ENCODE results near the gene DNAH2.
A peak's percentile ranks its signal among the peaks of the same experiment; 100 is the strongest.

The DNAH2 gene

DNA sequence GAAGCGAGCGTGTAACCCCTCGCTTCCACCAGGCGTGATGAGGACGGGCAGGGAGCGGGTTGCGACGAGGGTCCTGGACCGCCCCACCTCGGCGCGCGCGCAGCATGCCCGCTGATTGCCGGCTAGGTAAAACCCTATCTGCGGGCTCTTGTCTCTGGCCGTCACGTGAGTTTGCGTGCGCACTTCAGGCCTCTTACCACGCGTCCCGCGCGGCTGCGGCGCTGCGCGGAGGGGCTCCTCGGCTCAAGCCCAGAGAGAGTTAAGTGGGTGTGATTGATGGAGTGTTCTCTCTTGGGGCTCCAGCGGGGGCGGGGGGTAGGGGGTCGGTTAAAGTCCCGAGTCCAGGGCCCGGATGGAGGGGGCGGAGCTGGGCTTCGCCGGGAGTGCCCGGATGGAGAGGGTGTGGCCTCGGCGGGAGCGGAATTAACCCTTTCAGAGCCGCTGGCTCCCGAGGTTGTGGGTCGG lies 124.4 kb downstream of the DNAH2 start (continued):
- TF ChIP-seq ZSCAN16 (tag by site-specific recombination; IDR thresholded peaks at IDR 0.05) (no peak), ZNF610 (tag by site-specific recombination; IDR thresholded peaks at IDR 0.05; ENCODE audit: borderline replicate concordance) (no peak), EGR2 (tag by site-specific recombination; IDR thresholded peaks at IDR 0.05; ENCODE audit: low read depth) (peak; percentile 26; the same call in 1 of the 2 replicates), ZNF184 (tag by site-specific recombination; IDR thresholded peaks at IDR 0.05) (peak; percentile 22; the same call in 1 of the 2 replicates), ZNF501 (tag by site-specific recombination; IDR thresholded peaks at IDR 0.05) (0 out of 2 replicates have a peak, but pooled peaks have one; percentile 8), ZNF600 (tag by site-specific recombination; IDR thresholded peaks at IDR 0.05) (0 out of 2 replicates have a peak, but pooled peaks have one; percentile 14), ZBTB7A (tag by site-specific recombination; IDR thresholded peaks at IDR 0.05; ENCODE audit: low read depth) (peak; percentile 67; the same call in 1 of the 2 replicates), ZNF596 (tag by site-specific recombination; IDR thresholded peaks at IDR 0.05) (no peak), ZNF146 (tag by site-specific recombination; IDR thresholded peaks at IDR 0.05) (peak; percentile 2; the same call in 1 of the 2 replicates), ZNF654 (tag by site-specific recombination; IDR thresholded peaks at IDR 0.05; ENCODE audit: low read depth) (no peak)
- TF ChIP-seq, protein P1, sequence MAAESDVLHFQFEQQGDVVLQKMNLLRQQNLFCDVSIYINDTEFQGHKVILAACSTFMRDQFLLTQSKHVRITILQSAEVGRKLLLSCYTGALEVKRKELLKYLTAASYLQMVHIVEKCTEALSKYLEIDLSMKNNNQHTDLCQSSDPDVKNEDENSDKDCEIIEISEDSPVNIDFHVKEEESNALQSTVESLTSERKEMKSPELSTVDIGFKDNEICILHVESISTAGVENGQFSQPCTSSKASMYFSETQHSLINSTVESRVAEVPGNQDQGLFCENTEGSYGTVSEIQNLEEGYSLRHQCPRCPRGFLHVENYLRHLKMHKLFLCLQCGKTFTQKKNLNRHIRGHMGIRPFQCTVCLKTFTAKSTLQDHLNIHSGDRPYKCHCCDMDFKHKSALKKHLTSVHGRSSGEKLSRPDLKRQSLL (tag by site-specific recombination; IDR thresholded peaks at IDR 0.05), result peak; percentile 11; the same call in 1 of the 2 replicates

DNA sequence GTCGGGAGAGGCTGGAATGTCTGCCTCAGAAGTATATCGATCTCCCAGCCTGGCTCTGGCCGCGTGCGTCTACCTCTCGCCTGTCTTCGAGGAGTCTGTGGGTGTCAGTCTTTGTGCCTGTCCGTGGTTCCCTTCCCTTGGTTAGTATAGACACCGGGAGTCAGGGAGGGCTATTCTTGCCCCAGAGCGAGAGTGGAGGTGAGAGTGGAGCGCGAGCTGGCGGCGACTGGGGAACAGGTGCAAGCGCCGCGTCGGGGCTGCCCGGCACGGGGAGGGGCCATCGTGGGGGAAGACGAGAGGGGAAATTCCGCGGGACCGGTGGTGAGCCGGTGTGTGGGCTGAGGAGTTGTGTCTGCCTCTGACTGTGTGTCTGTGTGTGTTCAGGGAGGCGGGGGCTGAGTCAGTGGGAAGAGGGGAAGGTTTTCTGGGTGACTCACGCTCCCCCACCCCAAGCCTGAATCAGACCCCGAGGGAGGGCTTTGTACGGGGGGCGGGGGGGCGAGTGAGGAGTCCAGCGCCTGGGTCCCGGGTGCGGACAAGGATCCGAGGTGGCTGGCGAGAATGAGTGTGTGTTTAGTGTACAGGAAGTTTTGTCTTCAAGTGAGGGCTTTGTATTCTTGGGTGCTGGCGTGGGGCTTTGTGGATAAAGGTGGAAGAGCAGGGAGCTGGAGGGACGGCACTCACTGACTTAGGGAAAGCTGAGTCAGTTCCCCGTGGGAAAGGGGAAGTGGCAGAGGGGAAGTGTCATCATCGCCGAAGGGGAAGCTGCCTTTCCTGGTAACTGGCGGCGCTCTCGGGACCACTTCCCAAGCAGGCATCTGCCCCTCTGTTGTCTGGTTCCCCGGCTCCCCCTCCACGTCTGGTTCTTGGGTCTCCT lies 125.1 kb downstream of the DNAH2 start:
- Histone ChIP-seq H3K27ac (ENCODE audit: extremely low read depth, low read depth, low read length) (peak overlapping the region; percentile 96), H3K9me3 (ENCODE audit: control insufficient read depth, insufficient read depth, low read depth, low read length) (no peaks in the 10 kb centered on the region), H3K4me3 (ENCODE audit: low read depth, low read length) (peak overlapping the region; percentile 70), H3K4me1 (ENCODE audit: control insufficient read depth, insufficient read depth, low read length) (peaks cover 24% of the 10 kb centered on the region), H3K36me3 (ENCODE audit: control insufficient read depth in 2 of 2, insufficient read depth in 1 of 2, low read length in 2 of 2) (peaks cover 9 to 26% of the 10 kb centered on the region in 2 experiments)
- ChIA-PET CTCF (interaction anchor here (0.8 to 1.1 kb wide), 6 partner anchors 8 to 216 kb away, joined by 3 to 6 read pairs (median 4); no protein-coding TSS in a partner anchor), POLR2A (interaction anchor here (0.6 to 7.7 kb wide), 15 partner anchors 8 to 220 kb away, joined by 3 to 110 read pairs (median 4); partner anchors contain the start of genes CNTROB, CYB5D1, KDM6B and NAA38)
- TF ChIP-seq ZEB2 (tag by site-specific recombination; IDR thresholded peaks at IDR 0.05), result peak; percentile 71
- TF ChIP-seq ZNF837 (tag by site-specific recombination; IDR thresholded peaks at IDR 0.05), result no peak
- TF ChIP-seq, protein P2, sequence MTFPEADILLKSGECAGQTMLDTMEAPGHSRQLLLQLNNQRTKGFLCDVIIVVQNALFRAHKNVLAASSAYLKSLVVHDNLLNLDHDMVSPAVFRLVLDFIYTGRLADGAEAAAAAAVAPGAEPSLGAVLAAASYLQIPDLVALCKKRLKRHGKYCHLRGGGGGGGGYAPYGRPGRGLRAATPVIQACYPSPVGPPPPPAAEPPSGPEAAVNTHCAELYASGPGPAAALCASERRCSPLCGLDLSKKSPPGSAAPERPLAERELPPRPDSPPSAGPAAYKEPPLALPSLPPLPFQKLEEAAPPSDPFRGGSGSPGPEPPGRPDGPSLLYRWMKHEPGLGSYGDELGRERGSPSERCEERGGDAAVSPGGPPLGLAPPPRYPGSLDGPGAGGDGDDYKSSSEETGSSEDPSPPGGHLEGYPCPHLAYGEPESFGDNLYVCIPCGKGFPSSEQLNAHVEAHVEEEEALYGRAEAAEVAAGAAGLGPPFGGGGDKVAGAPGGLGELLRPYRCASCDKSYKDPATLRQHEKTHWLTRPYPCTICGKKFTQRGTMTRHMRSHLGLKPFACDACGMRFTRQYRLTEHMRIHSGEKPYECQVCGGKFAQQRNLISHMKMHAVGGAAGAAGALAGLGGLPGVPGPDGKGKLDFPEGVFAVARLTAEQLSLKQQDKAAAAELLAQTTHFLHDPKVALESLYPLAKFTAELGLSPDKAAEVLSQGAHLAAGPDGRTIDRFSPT (tag by site-specific recombination; IDR thresholded peaks at IDR 0.05), result peak; percentile 27
- TF ChIP-seq ZNF175 (tag by site-specific recombination; IDR thresholded peaks at IDR 0.05), result no peak
- TF ChIP-seq ZNF24 (tag by site-specific recombination; IDR thresholded peaks at IDR 0.05), result no peak
- no peak for TF ChIP-seq ZNF223 (tag by site-specific recombination; IDR thresholded peaks at IDR 0.05)
- no peak for TF ChIP-seq ZNF433 (tag by site-specific recombination; IDR thresholded peaks at IDR 0.05; ENCODE audit: low read depth)
- no peak for TF ChIP-seq ZNF138 (tag by site-specific recombination; IDR thresholded peaks at IDR 0.05; ENCODE audit: borderline replicate concordance)
- peak; percentile 47 for TF ChIP-seq KLF16 (tag by site-specific recombination; IDR thresholded peaks at IDR 0.05)
- no peak for TF ChIP-seq OSR2 (tag by site-specific recombination; IDR thresholded peaks at IDR 0.05)
- TF ChIP-seq, protein P3, sequence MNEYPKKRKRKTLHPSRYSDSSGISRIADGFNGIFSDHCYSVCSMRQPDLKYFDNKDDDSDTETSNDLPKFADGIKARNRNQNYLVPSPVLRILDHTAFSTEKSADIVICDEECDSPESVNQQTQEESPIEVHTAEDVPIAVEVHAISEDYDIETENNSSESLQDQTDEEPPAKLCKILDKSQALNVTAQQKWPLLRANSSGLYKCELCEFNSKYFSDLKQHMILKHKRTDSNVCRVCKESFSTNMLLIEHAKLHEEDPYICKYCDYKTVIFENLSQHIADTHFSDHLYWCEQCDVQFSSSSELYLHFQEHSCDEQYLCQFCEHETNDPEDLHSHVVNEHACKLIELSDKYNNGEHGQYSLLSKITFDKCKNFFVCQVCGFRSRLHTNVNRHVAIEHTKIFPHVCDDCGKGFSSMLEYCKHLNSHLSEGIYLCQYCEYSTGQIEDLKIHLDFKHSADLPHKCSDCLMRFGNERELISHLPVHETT (tag by site-specific recombination; IDR thresholded peaks at IDR 0.05), result peak; percentile 64; the same call in 1 of the 2 replicates
- TF ChIP-seq ZNF664 (tag by site-specific recombination; IDR thresholded peaks at IDR 0.05), result no peak
- TF ChIP-seq ZNF610 (tag by site-specific recombination; IDR thresholded peaks at IDR 0.05; ENCODE audit: borderline replicate concordance), result no peak
- TF ChIP-seq, protein P4, sequence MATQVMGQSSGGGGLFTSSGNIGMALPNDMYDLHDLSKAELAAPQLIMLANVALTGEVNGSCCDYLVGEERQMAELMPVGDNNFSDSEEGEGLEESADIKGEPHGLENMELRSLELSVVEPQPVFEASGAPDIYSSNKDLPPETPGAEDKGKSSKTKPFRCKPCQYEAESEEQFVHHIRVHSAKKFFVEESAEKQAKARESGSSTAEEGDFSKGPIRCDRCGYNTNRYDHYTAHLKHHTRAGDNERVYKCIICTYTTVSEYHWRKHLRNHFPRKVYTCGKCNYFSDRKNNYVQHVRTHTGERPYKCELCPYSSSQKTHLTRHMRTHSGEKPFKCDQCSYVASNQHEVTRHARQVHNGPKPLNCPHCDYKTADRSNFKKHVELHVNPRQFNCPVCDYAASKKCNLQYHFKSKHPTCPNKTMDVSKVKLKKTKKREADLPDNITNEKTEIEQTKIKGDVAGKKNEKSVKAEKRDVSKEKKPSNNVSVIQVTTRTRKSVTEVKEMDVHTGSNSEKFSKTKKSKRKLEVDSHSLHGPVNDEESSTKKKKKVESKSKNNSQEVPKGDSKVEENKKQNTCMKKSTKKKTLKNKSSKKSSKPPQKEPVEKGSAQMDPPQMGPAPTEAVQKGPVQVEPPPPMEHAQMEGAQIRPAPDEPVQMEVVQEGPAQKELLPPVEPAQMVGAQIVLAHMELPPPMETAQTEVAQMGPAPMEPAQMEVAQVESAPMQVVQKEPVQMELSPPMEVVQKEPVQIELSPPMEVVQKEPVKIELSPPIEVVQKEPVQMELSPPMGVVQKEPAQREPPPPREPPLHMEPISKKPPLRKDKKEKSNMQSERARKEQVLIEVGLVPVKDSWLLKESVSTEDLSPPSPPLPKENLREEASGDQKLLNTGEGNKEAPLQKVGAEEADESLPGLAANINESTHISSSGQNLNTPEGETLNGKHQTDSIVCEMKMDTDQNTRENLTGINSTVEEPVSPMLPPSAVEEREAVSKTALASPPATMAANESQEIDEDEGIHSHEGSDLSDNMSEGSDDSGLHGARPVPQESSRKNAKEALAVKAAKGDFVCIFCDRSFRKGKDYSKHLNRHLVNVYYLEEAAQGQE (tag by site-specific recombination; IDR thresholded peaks at IDR 0.05), result no peak; the same call in 1 of the 2 replicates
- no peak for TF ChIP-seq ZNF670 (tag by site-specific recombination; IDR thresholded peaks at IDR 0.05; ENCODE audit: low read depth)
- peak; percentile 98 for TF ChIP-seq ZFHX2 (tag by site-specific recombination; conservative IDR thresholded peaks at IDR 0.05)
- no peak for TF ChIP-seq ZNF354C (tag by site-specific recombination; IDR thresholded peaks at IDR 0.05; ENCODE audit: borderline replicate concordance, low read depth)
- TF ChIP-seq ZNF701 (tag by site-specific recombination; IDR thresholded peaks at IDR 0.05), result no peak

Data from HEK293 (cell line).